ENCODE measurements around the gene L3MBTL4. TPM values are rescaled to one million over a fixed set of nuclear protein-coding genes. Genes with fewer than 3 reads are reported as not detected.

The L3MBTL4 gene
- total and polyA plus RNA-seq, 10 donors = 1.1 to 21.0 (median 12.7) TPM

DNA sequence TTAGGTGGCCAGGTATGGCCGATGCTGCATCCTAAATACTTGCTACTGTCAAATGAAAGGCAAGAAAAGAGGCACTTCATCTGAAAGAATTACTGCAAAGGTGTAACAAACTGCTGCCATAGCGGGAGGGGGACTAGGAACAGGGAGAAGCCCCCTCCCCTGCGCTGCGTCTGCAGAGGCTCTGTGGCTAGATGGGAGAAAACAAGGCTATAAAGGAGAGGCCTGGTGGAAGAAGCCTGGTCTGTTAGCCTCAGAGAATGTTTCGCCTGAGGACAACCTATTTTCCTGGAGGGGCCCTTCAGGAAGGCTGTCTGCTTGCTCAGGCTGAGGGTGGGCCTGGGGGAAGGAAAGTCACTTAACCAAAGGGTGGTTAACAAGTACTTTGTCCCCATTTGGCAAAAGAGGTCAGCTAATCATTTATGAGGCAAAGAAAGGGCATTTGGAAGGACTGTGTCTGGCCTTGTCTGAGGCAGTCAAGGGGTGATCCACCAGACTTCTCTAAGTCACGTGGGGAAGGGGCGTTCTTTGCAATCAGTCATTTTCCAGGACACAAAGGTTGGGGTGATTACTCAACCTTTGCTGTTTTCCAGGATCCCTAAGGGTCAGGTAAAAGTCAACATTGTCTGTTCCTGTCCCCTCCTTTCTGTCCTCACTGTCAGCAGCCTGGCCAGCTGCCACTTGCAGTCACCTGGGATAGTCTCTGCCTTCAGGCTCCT lies 416.4 kb downstream of the L3MBTL4 start:
- Histone ChIP-seq H3K4me3 (no peak overlapping the region), H3K36me3 (no peaks in the 10 kb centered on the region), H3K27me3 (replicated peaks in 1 of 7) (no peaks in the 10 kb centered on the region), H3K9me3 (peaks cover 0 to 15% (median 9%) of the 10 kb centered on the region in 8 donors), H3K27ac (no peak overlapping the region), H3K4me1 (no peaks in the 10 kb centered on the region)
- TF ChIP-seq, protein P1, sequence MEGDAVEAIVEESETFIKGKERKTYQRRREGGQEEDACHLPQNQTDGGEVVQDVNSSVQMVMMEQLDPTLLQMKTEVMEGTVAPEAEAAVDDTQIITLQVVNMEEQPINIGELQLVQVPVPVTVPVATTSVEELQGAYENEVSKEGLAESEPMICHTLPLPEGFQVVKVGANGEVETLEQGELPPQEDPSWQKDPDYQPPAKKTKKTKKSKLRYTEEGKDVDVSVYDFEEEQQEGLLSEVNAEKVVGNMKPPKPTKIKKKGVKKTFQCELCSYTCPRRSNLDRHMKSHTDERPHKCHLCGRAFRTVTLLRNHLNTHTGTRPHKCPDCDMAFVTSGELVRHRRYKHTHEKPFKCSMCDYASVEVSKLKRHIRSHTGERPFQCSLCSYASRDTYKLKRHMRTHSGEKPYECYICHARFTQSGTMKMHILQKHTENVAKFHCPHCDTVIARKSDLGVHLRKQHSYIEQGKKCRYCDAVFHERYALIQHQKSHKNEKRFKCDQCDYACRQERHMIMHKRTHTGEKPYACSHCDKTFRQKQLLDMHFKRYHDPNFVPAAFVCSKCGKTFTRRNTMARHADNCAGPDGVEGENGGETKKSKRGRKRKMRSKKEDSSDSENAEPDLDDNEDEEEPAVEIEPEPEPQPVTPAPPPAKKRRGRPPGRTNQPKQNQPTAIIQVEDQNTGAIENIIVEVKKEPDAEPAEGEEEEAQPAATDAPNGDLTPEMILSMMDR (IDR thresholded peaks at IDR 0.05 in 8 of 11, conservative IDR thresholded peaks at IDR 0.05 in 3 of 11) = no peak
- TF ChIP-seq POLR2AphosphoS5 (IDR thresholded peaks at IDR 0.05) (no peak), POLR2A (IDR thresholded peaks at IDR 0.05) (no peak)
- WGBS, 5 donors = 73 to 90% (median 87%) methylated on average over 7 of the region's 7 CpGs
- intact Hi-C loops (cut with DNase I; ENCODE audit: low total_unique reads) = no loop called here
- DNase-seq = no peak

DNA sequence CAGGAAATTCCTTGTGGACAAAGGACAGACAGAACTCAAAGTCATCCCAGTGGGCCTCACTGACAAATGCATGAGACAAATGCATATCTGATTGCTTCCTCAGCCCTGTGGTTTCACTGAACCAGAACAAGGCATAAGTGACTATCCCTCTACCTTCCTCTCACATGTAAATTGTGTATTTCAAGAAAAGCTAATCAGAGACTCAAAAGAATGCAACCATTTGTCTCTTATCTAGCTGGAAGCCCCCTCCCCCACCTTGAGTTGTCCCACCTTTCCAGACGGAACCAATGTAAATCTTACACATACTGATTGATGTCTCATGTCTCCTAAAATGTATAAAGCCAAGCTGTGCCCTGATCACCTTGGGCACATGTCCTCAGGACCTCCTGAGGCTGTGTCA lies 417.4 kb downstream of the L3MBTL4 start:
- Histone ChIP-seq H3K4me1 (no peaks in the 10 kb centered on the region), H3K9me3 (peaks cover 0 to 15% (median 9%) of the 10 kb centered on the region in 8 donors), H3K27ac (no peak overlapping the region), H3K4me3 (no peak overlapping the region), H3K27me3 (replicated peaks in 1 of 7) (no peaks in the 10 kb centered on the region), H3K36me3 (no peaks in the 10 kb centered on the region)
- TF ChIP-seq POLR2A (IDR thresholded peaks at IDR 0.05) (no peak), POLR2AphosphoS5 (IDR thresholded peaks at IDR 0.05) (no peak)
- TF ChIP-seq, protein P1 (IDR thresholded peaks at IDR 0.05 in 8 of 11, conservative IDR thresholded peaks at IDR 0.05 in 3 of 11) = no peak
- WGBS, 5 donors = 76 to 87% (median 85%) methylated on average over 1 of the region's 1 CpG
- intact Hi-C loops (cut with DNase I; ENCODE audit: low total_unique reads) = no loop called here
- DNase-seq = no peak

DNA sequence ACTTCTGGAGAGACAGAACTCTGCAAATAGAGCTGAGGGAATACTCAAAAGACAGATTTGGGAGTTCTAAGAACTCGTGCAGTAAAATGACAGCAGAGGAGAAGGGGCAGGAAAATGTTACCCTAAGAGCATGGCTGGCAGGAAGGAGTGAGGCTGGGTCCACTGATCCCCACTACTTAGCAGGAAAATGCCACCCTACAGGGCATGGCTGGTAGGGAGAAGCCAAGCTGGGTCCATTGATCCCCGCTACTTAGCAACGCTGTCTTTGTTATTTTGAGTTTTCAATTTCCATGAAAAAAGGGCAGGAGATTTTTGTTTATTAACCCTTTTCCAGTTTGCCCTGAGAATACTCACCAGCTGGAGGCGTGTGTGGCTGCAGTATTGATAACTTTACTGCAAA lies 419.1 kb downstream of the L3MBTL4 start:
- DNase-seq = no peak
- intact Hi-C loops (cut with DNase I; ENCODE audit: low total_unique reads) = no loop called here

DNA sequence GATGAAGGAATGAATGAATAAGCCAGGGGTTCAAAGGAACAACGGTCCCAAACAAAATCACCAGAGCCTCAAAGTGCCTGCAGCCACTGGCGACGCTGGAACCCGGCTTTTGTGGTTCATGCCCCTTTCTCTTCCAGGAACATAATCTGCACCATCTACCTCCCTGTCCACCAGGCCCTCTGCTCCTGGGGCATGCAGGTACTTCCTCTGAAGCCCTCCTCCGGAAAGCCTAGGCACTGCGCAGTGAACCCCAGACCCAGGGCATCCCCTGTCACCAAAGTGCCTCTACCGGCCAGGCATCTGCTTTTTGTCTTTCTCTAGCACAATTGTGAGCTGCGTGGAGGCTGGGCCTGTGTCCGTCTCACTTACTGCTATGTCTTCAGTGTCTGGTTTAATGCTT lies 420.8 kb downstream of the L3MBTL4 start:
- Histone ChIP-seq H3K36me3 (no peaks in the 10 kb centered on the region), H3K4me1 (no peaks in the 10 kb centered on the region), H3K27ac (no peak overlapping the region), H3K27me3 (replicated peaks in 1 of 7) (no peaks in the 10 kb centered on the region), H3K9me3 (no peaks in the 10 kb centered on the region), H3K4me3 (no peak overlapping the region)
- 92 to 95% (median 93%) methylated on average over 9 of the region's 9 CpGs for WGBS, 5 donors
- intact Hi-C loops (cut with DNase I; ENCODE audit: low total_unique reads) = no loop called here
- DNase-seq = no peak
- TF ChIP-seq, protein P1 (IDR thresholded peaks at IDR 0.05 in 8 of 11, conservative IDR thresholded peaks at IDR 0.05 in 3 of 11) = no peak
- no peak for TF ChIP-seq POLR2A (IDR thresholded peaks at IDR 0.05)
- no peak for TF ChIP-seq POLR2AphosphoS5 (IDR thresholded peaks at IDR 0.05)

More for the DNA sequence above, 419.1 kb downstream of the L3MBTL4 start:
- 76 to 85% (median 84%) methylated on average over 4 of the region's 4 CpGs for WGBS, 5 donors
- H3K4me1 ChIP-seq = no peaks in the 10 kb centered on the region
- H3K36me3 ChIP-seq = no peaks in the 10 kb centered on the region
- H3K27me3 ChIP-seq (replicated peaks in 1 of 7) = no peaks in the 10 kb centered on the region
- H3K9me3 ChIP-seq = peaks cover 0 to 13% (median 9%) of the 10 kb centered on the region in 8 donors
- TF ChIP-seq POLR2A (IDR thresholded peaks at IDR 0.05) (no peak), POLR2AphosphoS5 (IDR thresholded peaks at IDR 0.05) (no peak)
- H3K27ac ChIP-seq = no peak overlapping the region
- H3K4me3 ChIP-seq = no peak overlapping the region

Measured in spleen (tissue), 11 donors.